T-helper 22 cell (primary cell): Measurements from ENCODE around the gene KDM3B.

Experiments
- DNase-seq: peaks from one replicate; pipeline ENCODE4 v3.0.0-alpha.2; 2020; ENCODE audit warnings: low read depth

The KDM3B gene

GRCh38 chr5:138448481-138449398 lies 96.3 kb downstream of the KDM3B start:
- DNase-seq: no peak

DNA sequence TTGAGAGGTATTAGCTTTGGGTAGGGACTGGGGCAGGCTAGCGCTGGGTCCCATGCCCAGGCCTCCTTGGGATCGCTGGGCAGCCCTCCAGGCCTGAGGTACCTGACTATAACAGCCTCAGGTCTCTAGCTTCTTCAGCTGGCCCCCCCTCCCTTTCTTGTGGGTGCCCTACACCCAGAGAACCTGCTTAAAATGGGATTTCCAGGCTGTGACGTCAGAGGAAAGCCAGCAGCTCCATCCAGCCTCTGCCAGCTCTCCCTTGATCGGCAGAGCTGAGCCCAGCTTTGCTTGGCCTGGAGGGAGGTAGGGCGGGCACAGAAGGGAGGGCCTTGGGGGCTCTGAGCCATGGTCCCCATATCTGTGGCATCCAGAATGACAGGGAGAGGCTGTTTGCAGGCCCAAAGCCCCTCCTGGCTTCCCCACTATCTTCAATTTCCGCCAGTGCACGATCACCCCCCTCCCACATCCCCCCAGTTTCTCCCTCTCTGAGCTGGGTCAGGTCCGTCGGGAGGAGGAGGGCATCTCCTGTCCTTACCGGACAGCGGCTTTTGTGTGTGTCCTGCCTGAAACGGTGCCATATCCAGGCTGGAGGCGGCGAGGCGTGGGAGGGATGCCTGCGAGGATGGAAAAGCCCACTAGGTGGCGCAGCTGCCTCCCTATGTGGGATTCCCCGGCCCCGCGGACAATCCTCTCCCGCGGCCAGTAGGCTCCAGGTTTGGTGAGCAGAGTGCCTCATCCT lies 97.2 kb downstream of the KDM3B start:
- peak; percentile 42 for DNase-seq

- DNase-seq: no peak
These were observed 98.5 kb downstream of the KDM3B start for GRCh38 chr5:138450971-138451370.

DNA sequence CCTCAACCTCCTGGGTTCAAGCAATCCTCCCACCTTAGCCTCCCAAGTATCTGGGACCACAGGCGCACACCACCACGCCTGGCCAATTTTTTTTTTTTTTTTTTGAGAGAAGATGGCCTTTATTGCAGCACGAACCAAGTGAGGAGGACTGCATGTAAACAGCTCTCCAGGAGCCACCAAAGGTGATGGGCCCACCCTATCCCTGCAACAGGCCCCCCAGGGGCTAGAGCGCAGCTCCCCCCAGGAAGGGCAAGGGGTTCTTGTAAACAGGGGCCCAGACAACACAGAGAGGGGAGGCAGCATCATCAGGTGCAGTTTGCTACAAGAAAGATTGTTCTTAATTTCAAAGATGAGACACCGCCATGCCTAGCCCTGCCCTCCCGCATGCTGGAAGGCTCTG lies 100.2 kb downstream of the KDM3B start:
- no peak for DNase-seq

GRCh38 chr5:138453590-138453989 lies 101.1 kb downstream of the KDM3B start:
- no peak for DNase-seq

DNA sequence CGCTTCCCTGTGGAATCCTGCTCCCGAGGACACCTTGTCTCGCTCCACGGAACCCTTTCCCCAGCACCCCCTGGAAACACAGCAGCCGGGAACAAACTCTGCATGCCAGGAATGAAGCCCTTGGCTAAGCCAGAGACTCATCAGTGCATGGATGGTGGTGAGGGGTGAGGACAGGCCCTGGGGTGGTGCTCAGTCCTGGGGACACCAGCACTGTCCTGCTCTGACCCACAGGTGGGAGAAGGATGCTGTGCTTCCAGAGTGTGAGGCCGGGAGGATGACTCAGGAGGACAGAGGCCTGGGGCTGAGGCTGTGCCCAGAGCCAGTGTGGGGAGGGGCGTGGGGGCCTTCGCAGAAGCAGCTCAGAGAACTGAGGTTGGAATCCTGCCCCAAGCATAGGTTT lies 101.6 kb downstream of the KDM3B start:
- no peak for DNase-seq

DNA sequence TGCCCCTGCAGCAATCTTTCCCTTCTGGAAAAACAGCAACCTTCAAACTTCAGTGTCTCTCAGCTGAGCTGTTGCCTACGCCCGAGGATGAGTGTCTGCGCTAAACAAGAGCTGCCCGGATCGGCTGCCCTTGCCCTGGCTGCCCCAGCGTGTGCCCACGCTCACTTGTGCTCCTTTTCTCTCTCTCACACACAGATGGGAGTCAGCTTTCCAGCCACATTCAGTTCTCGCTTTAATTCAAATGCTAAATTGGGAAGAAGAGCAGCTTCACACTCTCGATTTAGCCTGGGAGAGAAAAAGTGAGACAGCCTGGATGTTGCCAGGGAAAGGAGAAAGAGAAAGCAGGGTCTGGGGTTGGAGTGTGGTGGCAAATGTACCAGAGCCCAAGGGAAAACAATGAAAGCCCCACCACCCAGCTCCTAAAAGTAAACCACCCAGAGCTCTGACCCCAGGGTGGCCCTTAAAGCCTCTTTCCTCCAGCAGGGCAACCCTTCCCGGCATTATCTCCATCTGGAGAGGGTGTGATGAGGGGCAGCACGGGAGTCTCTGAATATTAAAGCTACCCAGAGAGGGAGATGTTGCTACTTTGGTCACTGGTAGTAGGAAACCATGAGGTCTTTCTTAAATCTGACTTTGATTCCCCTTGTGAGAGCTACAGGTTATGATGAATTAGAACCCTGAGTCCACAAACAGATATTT lies 102.9 kb downstream of the KDM3B start:
- DNase-seq: no peak

DNA sequence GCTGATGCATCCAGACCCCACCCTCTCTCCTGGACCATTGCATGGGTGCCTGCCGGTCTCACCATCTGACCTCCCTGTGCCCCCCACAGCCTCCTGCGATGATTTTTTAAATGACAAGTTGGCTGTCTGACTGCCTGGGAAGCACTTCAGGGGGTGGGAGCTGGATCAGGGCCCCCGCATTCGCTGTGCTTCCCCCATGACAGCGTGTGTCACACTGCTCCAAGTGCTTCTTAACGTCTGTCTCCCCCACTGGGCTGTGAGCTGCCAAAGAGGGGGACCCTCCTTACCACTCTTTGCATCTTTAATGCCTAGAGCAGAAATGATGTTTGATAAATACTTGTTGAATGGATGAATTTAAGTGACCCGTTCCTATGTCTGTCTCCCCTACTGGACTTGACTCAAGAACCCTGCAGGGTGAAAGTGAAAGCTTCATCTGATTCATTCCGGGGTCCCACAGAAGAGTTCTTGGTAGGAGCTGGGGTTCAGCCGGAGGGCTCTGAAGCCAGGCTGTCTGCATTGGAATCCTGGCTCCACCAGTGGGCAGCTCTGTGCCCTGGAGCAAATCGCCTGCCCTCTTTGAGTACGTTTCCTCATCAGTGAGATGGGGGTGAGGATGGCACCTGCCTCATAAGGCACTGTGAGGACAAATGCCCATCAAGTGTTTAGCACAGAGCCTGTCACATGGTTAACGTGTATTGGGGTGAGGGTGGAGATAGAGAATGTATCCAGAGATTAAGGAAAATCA lies 105.2 kb downstream of the KDM3B start:
- no peak for DNase-seq

DNA sequence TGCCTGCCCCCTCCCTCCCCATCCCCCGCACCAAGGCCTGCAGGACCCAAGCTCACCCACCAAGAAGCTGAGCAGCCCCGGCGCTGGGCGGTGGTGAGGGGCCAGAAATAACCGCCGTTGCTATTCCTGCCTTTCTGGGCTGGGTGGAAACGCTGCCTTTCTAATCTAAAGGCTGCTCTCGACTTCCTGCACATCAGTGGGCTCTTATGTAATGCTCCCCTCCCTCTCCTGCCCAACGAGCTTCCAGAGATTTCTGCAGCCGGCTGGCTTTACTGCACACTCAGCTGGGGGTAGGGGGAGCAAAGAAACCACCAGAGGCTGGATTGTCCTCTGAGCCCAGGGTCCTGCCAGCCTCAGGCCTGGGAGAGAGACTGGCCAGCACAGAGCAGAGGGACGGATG lies 105.9 kb downstream of the KDM3B start:
- no peak for DNase-seq

- no peak for DNase-seq
These were observed 106.4 kb downstream of the KDM3B start for GRCh38 chr5:138458856-138459255.

- DNase-seq: peak; percentile 68
These were observed 106.9 kb downstream of the KDM3B start for GRCh38 chr5:138459311-138459933.

DNA sequence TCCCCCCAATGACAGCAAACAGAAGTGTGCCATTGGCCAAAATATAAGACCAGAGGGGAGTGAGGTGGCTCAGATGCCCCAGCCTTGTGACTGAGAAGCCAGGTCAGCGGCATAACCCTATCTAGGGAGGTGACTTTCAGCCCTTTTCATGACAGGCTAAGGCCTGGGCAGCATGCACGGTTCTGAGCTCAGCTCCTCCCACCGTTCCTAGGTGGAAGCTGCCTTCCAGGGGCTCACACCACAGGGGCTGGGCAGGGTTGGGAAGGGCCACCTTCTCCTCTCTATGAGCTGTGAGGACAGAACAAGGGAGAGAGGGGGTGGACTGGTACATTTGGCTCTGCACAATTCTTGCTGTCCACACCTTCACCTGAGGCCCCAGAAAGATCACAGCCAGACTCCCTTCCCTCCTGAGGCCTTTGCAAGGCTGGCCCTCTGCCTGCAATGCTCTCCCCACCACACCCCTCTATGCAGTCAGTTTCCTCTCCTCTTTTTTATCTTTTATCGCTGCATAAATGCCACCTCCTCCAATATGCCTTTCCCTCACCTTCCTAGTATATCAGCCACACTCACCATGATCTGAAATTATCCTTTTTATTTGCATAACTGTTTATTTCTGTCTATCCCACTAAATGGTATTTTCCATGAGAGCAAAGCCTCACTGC lies 107.7 kb downstream of the KDM3B start:
- DNase-seq: no peak

- DNase-seq: no peak
These were observed 109.0 kb downstream of the KDM3B start for GRCh38 chr5:138461343-138462125.

DNA sequence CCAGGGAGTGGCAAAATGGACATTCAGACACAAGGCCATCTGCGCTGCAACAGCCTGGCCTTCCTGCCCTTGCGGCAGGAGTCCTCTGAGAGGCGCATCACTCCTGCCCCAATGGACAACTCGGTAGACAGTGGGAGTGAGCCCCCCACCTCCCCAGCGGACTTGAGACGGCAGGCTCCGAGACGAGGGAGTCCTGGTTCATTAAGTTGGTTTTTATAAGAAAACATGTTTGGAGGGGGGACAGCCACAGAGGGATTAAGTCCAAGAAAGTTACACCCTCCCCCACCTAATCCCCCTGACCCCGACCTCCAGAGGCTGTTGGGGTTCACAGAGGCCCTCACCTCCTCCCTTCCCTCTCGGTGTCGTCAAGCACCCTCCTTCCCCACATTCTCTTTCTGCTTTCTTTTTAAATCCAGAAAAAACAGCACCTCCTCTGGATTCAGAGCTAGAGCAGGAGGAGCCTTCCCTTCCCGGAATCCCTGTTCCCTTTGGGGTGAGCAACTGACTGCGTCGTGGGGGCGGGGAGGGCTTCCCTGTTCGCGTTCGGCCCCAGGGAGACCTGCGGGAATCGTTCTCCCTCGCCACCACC lies 111.0 kb downstream of the KDM3B start:
- DNase-seq: no peak

- DNase-seq: peak; percentile 83
These were observed 111.5 kb downstream of the KDM3B start for GRCh38 chr5:138464008-138464387.

DNA sequence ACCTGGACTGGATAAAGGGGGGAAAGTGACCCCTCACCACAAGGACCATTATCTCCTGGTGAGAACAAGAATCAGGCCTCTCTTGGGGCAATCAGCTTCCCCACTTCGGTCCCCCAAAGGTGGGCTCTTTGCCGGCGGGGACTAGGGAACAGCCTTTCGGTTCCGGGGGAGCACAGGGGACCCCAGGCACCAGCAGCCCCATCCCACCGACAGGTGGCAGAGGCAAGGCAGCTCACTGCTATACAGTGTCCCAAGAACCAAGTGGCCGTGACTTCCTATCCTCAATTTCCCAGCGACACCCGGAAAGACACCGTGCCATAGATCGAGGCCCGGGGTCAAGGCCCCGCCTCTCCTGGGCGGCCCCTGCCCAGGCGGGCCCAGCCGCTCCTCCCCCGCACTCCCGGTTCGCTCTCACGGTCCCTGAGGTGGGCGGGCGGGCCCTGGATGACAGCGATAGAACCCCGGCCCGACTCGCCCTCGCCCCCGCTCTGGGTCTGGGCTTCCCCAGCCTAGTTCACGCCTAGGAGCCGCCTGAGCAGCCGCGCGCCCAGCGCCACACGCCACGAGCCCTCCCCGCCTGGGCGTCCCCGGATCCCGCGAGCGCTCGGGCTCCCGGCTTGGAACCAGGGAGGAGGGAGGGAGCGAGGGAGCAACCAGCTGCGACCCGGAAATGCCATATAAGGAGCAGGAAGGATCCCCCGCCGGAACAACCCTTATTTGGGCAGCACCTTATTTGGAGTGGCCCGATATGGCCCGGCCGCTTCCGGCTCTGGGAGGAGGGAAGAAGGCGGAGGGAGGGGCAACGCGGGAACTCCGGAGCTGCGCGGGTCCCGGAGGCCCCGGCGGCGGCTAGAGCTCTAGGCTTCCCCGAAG lies 112.1 kb downstream of the KDM3B start:
- peak; percentile 93 for DNase-seq

- peak; percentile 90 for DNase-seq
These were observed 113.0 kb downstream of the KDM3B start, which contains the start of gene EGR1 for GRCh38 chr5:138465261-138466124. Gene EGR1 (plus strand): TSS chr5:138465479. CDS start chr5:138465762, 283 bp downstream.
